Glomerular visceral epithelial cell (primary cell): ENCODE measurements around the gene RAB3C.

ENCODE experiments used
- DNase-seq: peaks from one replicate; pipeline ENCODE4 v3.0.0-alpha.2; 2016; ENCODE audit errors: extremely low spot score

RAB3C gene

DNA sequence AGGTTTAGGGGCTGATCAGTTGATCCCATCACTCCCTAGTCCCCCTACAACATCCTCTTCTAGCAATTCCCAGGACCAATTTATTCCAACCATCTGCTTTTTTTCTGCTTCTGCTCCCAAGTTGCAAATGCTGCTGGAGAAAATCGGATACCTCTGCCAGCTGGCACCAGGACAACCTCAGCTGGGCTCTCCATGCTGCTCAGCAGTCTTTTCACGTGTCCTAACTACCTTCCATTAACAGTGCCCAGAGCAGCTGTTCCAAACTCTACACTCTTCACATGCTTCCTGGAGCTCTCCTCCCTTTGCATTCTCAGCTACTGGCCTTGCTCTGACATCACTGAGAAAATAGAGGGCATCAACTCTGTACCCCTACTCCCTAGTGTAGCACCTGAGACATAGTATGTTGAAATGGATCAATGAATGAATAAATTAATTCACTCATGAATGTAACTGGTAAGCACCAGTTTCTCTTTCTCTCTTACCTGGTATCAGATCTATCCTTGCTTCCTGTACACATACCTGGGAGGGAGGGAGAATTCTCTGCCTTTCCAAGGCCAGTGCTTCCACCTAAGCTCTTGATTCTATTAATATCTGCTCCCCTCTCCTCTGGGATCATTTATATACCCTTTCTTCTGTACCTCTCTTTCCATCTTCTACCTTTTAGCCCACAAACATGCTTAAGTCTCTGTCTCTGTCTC, 191.0 kb downstream of the RAB3C start:
- DNase-seq = no peak

DNA sequence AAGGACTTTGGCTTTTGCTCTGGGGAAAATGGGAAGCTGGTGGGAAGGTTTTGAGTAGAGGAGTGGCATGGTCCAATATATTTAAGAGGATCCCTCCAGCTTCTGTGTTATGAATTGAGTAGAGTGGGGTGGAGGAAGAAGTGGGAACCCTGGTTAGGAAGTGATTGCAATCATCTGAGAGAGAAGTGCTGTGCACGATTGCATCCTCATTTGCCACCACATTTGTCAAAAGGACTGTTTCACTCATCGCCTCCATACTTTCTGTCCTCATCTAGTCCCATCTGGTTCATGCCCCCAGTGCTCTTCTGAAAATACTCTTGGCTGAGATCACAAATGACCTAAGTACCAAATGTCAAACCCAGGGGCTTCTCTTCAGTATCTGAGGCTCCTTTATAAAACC, 192.1 kb downstream of the RAB3C start:
- DNase-seq = no peak

DNA sequence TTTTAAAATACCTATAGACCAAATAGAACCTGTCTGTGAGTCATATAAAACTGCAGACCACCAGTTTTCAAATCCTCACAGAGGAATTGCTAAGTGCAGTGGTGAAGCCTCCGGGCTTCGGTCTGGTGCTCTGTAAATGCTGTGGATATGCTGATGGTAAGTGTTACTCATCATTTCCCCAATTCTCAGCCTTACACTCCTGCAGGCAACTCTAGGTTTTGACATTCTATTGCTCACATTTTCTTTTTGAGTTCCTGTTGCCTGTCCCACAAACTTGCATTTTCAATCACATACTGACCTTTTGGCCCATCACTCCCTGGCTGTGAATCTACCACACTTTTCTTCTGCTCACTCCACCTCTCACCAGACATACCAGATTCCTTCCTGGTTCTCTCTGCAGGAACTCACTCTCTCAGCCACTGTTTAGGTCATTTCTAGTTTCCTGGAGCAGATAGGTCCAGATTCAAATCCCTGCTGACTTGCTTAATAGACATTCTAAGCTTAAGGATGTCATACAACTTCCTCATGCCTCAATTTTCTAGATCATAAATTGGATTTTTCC, 192.9 kb downstream of the RAB3C start:
- DNase-seq = no peak

DNA sequence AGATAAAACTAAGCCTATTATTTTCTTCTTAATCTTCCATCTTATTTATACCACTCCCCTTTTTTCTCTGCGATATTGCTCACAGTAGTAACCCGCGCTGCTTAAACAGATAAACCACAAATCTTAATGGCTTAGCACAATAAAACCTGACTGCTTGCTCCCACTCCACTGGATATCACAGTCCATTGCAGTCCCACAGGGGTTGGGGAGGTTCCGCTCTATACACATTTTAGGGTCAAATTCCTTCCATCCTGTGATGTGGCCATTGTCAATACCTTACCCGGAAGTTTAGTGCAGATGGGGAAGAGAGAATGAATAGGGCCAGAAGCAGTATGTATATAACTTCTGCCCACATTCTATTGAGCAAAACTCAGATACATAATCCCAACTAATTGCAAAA, 193.7 kb downstream of the RAB3C start:
- no peak for DNase-seq

DNA sequence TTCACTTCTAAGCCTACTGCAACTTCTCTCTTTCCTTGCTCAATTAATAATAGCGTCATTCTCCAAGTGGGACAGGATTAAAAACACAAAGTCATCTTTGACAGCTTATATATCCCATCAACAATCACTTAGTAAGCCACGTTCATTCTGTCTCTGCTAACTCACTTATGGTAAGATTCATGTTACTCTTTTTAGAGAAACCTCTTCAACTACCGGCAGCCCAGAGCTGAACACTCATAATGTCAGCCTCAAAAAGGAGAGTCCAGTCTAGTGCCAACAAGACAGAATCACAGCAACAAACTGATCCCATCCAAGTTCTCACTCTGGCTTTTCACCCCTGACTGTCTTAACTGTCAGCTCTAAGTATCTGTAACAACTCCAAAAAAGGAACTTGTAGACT, 196.0 kb downstream of the RAB3C start:
- DNase-seq = no peak

DNA sequence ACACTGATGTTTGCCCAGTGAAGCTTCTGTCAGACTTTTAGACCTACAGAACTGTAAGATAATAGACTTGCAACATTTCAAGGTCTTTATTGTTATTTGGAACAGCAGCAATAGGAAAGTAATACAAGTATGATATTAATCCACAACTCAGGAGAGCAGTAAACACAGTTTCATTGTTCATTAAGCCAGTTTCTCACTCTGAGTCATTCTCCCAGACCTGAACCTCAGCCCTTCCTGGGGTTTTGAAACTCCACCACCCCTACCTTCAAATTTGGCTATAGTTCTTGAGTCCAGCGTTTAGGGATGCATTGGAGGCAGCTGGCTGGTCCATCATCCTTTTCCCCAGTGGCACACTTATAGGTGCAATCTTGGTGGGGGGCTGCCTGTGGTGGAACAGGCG, 203.2 kb downstream of the RAB3C start:
- no peak for DNase-seq

DNA sequence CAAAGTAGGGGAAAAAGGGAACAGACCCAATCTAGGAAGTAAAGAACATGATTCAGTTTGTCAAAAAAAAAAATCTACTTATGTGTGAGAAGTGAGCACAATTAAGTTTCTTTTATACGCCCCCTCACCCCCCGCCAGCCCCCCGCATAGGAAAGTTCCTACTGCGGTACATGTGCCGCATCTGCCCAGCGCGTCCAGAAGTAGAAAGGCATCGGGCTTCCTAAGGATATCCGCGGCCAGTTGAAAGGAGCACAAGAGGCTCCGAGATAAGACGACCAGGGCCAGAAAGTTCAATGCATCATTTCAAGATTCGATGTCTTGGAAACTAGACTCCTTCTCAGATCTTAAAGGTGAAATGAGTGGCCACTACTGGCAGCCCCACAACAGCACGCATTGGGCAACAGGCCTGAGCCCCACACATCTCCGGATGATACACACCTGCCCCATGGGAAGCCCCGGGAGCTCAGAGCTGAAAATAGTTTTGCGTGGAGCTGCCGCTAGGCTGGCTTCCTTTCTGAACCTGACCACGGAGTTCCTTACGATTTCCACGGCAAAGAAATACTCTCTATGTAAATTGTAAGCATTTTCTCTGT, 203.9 kb downstream of the RAB3C start:
- DNase-seq = no peak

DNA sequence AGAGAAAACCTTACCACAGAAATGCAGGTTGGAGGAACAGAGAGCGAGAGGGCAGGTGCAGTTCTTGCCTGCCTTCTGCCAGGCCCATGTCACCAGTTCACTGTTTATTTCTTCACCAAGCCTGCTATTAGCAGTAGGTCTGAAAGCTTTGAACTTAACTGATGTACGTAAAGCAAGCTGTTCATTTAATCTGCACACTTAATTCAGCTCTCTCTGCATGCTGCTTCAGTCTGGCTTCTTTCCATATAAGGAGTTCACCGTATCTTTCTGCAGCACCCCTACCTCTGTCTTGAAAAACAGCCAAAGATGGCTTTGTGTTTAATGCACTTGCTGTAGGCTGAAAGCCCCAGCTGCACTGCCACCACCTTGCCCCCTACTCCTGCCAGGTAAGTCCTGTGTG, 205.1 kb downstream of the RAB3C start:
- DNase-seq = no peak

DNA sequence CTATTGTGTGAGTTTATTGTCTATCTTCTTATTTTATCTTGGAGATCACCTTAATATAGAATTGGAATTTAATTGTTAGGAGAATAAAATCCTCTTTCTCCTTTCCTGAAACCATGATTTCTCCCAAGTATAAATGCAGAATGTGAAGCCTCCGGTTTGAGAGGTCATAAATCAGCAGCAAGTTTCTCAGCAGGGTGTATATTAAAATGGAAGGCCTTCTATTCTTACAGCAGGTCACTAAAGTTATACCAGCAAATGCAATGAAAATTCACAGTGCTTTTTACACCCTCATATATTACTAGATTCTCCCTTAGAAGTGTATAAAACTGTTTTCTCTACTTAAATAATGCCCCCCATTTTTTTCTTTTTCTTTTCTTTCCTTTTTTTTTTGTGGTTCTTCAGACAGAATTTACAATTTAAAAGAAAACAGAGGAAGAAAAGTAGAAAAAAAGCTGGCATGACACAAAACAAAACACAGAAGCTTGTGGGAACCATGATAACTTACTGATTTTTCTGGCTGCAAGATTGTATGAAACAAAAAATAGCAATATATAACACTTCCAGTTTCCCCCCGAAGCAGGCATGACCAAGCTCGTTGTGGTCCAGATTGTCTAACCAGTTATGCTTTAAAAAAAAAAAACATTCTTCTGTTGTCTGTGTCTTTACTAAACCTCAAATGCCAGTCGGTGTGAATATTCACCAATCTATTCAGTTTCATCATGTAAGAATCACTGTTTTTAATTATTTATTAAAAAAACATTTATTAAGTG, 211.2 kb downstream of the RAB3C start:
- no peak for DNase-seq

DNA sequence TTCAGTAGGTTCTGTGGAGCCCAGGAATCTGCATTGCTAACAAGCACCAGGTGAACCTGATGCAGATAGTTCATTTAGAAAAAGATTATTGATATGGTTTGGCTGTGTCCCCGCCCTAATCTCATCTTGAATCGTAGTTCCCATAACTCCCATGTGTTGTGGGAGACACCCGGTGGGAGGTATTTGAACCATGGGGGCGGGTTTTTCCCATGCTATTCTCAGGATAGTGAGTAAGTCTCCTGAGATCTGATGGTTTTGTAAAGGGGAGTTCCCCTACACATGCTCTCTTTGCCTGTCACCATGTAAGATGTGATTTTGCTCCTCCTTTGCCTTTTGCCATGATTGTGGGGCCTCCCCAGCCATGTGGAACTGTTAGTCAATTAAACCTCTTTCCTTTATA, 212.0 kb downstream of the RAB3C start:
- no peak for DNase-seq

DNA sequence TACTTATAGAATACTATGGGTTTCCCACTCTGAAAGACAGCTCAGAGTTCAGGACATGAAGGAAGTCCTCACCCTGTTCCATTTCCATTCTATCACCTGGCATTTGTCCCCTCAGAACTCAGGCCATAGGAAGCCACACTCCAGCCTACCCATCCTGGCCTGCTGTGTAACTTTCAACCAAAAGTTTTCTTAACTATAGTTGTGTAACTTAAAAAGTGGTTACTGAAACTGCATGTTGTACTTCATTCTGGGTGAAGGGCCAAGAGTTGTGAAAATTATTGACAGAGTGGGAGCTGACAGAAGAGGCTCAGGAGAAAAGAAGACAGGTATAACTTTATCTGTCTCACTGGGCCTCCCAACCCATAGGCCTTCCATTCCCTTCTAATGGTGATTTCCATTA, 212.5 kb downstream of the RAB3C start:
- DNase-seq = no peak

DNA sequence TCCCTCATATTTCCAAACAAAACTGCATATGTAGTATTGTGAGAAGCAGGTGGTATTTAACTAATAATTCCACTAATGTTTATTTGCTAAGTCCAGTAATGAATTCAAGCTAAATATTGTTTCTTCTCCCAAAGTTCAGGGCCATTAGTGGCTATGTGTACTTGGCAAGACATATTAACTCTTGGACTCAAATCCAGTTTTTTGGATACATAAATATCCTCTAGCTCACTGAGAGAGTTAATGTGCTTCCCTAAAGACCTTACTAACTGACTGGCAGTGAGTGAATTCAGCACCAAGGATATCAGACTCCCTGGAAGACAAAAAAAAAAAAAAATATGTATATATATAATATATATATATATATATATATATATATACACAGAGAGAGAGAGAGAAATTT, 214.1 kb downstream of the RAB3C start:
- no peak for DNase-seq

DNA sequence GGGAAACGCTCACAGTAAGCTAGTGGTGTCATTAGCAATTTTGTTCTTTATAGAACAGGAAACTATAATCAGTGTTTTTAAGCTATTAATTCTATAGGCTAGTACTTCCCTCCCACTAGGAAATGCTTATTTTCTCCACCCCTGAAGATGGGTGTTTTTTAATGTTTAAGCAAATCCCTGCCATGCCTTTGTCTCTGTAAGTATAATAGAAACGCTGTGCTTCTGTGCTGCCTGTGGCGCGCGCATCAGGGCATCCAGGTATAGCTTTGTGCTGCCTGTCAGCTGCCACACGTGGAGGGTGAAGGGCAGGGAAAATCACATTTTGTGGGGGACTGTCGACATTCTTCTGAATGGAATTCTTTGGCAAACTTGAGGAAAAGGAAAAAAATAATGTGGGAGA, 217.5 kb downstream of the RAB3C start:
- DNase-seq = no peak

DNA sequence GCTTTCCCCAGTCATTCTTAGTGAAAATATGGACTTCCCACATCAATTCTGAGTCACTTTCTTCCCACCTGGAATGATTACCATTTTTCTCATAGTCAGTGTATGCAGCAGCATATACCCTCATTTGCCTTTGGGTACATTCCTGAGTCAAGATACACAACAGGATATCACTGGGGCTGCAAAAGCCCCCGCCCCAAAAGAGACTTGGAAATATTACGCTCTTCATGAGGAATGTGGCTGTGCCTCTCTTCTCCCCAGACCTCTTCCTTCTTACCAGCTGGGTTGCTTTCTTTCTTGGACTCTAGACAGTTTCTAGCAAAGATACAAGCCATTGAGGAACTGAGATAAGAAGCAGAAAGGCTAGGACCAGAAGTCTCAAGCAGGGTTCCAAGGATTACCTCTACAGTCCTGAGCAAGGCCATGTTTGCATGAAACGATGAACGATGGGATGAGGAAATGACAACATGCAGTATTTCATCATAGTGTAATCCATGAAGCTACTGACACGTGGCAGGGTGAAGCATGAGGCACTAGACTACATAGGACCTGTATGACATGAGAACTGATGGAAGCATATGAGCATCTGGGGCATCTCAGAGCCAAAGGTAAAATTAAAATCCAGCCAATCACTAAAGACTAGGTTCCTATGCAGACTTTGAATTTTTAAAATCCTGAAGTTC, 218.1 kb downstream of the RAB3C start:
- no peak for DNase-seq

DNA sequence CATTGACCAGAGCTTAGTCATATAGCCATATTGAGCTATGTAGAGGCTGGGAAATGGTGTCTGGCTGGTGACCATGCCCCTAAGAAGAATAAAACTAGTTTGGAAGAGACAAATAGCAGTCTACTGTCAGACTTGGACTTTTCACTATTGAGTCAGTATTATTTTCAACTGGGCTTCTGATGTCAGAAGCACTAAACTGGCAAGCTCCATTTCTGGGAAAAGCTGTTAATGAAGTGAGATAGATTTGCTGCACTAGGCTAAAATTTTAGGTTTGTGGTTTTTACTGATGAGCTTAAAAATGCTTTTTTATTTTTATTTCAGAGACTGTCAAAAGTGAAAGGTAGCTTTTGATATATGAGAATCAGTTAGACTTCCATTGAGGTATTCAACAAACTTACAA, 220.2 kb downstream of the RAB3C start:
- no peak for DNase-seq

DNA sequence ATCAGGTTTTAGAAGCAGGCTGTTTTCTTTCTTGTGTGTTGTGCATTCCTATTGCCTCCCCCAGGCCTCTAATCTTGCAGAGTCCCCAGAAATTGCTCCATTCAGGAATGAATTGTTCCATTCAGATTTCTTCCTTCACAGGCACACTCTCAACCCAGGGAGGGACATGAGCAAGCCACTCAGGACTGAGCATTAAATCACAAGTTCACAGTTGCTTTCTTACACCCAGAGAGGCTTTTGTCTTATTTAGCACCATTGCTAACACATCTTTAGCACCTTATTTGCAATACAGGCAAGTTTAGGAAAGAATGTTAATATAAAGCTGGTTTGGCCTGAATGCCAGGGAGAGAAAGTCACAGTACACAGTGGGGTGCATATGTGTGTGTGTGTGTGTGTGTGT, 221.4 kb downstream of the RAB3C start:
- no peak for DNase-seq

DNA sequence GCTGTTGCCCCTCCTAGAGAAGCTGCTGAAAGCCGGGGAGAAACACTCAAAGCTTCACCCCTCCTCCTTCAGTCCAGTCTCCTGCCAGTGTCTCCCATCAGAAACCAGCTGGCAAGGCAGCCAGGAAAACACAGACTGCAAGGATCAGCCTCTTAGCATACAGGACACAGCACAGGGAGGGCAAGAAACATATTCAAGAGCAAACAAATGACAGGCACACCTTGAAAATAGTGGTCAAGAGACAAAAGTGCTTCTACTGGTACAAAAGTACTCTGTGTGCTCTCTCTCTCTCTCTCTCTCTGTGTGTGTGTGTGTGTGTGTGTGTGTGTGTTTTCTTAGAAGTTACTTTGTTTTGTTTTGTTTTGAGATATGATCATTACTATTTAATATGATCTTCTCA, 227.2 kb downstream of the RAB3C start:
- DNase-seq = no peak

DNA sequence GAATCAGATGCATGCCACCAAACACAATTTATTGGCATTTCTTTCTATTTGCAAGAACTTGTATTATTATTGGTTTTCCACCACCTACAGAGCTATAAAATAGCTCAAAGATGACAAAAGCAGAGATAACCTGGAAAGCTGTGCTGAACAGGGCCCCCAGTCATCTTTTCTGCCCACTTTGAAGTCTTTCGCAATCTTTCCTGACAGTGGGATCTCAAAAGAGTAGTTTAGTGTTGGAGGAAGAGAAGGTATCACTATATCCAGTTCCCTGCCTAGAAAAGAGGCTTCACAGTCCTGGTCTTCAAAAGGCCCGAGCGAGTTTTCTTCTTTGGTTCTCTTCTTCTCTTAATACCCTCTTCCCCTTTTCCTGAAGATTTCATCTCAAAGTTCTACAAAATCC, 231.0 kb downstream of the RAB3C start:
- no peak for DNase-seq

DNA sequence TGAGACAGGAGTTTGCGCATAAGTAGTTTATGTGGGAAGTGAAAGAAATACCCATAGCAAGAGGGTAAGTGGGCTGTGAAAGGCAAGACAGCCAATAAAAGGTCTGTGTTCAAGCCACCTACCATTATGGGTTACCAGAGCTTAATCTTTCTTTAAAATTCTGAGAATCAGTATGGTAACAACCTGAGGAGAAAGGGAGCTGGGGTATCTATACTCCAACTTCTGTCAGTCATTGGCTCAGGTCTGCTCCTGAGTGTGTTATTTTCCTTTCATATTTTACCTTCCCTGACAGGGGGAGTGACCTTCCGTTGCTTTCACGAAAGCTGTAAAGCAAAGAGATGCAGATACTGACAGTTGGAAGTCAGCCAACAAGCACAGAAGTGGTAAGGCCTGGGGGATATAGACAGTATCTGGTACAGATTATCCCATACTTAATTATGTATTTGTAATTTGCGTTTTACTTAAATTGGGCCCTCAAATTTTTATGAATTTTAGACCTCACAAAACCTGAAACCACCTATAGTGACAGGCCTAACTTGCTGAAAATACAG, 233.4 kb downstream of the RAB3C start:
- DNase-seq = no peak

DNA sequence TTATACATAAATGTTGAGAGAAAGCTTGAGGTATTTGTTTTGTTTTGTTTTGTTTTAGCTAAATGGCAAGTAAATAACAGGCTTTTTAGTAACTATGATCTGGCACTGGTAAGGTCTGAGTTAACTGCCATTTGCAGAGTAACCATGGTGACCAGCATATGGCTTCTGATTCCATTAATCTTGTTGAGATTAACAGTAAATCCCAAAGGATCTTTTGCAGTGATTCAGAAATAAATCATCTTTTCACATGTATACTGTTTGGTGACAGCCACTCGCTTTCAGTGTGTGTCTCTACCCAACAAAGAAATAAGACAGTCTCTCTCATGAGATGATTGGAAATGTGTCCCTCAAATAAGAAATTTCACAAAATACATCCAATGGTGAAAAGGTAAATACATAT, 235.6 kb downstream of the RAB3C start:
- no peak for DNase-seq

DNA sequence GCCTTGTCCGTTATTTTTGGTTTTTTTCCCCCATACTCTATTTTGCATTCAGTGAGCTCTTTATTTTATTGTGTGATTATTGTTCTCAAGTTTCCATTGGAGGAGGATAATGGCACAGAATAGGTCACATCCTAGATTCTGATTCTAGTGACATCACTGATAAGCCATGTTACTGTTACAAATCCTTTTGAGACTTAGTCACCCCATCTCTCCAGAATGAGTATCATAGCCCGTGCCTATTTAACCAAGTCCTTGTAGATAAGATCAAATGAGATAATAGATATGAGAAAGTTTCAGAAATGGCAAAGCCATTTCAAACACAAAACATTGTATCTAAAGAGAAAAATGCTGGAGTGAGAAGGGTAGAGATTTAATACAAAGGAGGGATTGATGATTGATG, 242.6 kb downstream of the RAB3C start:
- no peak for DNase-seq

DNA sequence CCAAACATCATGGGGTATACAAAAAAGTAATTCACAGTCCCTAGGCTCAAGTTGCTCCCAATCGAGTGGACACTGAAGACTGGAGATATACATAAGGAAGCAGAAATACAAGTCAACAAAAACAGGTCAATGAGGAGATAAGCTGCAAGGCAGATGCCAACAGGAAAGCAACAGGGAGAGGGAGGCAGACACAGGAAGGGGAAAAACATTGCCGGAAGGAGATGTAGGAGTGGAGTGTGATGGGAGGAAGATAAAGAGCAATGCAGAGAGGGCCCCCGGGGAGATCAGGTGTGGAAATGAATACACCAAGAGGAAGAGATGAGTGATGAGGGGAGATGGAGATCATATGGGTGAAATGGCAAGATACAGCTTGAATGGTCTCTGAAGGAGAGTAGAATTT, 243.0 kb downstream of the RAB3C start:
- no peak for DNase-seq
